ACC112 (cell line): ENCODE results near the gene SSNA1.

Source experiments
- H2AFZ ChIP-seq: fragments of 200-600 bp; sonication (generic); one replicate; pipeline ENCODE4 v1.6.0; 2017; ENCODE audit warnings: antibody characterized with exemption, low read length; ENCODE audit not compliant: unreplicated experiment
- H3K27ac ChIP-seq: fragments of 200-600 bp; sonication (generic); 2 replicates; pipeline ENCODE4 v1.5.1; 2014; ENCODE audit warnings: low read depth, mild to moderate bottlenecking, antibody characterized with exemption, low read length, moderate library complexity
- H3K27me3 ChIP-seq: fragments of 200-600 bp; sonication (generic); 2 replicates; pipeline ENCODE4 v1.6.1; 2014; ENCODE audit warnings: mild to moderate bottlenecking, antibody characterized with exemption, low read length, moderate library complexity, mixed read lengths; ENCODE audit not compliant: insufficient read depth
- H3K36me3 ChIP-seq: fragments of 200-600 bp; sonication (generic); 2 replicates; pipeline ENCODE4 v1.6.1; 2016; ENCODE audit warnings: mild to moderate bottlenecking, antibody characterized with exemption, low read length, moderate library complexity, mixed read lengths; ENCODE audit not compliant: insufficient read depth
- H3K4me1 ChIP-seq: fragments of 200-600 bp; sonication (generic); one replicate; pipeline ENCODE4 v1.6.1; 2016; ENCODE audit warnings: low read length, mixed read lengths; ENCODE audit not compliant: insufficient read depth, unreplicated experiment, control insufficient read depth
- H3K4me3 ChIP-seq: fragments of 200-600 bp; sonication (generic); 2 replicates; pipeline ENCODE4 v1.5.1; 2014; ENCODE audit warnings: mild to moderate bottlenecking, low read depth, low read length
- H3K79me2 ChIP-seq: fragments of 200-600 bp; sonication (generic); one replicate; pipeline ENCODE4 v1.6.0; 2016; ENCODE audit warnings: low read length; ENCODE audit not compliant: control insufficient read depth, unreplicated experiment, insufficient read depth

SSNA1 gene

GRCh38 chr9:137157618-137158415 lies 30.7 kb upstream of the SSNA1 start:
- Histone ChIP-seq H3K4me1 (no peaks in the 10 kb centered on the region), H3K4me3 (no peak overlapping the region), H3K79me2 (no peaks in the 10 kb centered on the region), H2AFZ (no peak overlapping the region), H3K27me3 (peaks cover 58% of the 10 kb centered on the region), H3K36me3 (no peaks in the 10 kb centered on the region), H3K27ac (no peak overlapping the region)

- H3K4me3 ChIP-seq, result no peak overlapping the region
- H3K27me3 ChIP-seq, result peaks cover 67% of the 10 kb centered on the region
- H3K4me1 ChIP-seq, result no peaks in the 10 kb centered on the region
- no peak overlapping the region for H3K27ac ChIP-seq
- H3K79me2 ChIP-seq, result no peaks in the 10 kb centered on the region
- H3K36me3 ChIP-seq, result no peaks in the 10 kb centered on the region
- H2AFZ ChIP-seq, result no peak overlapping the region
Measured at GRCh38 chr9:137158625-137159024, 29.9 kb upstream of the SSNA1 start.

GRCh38 chr9:137159105-137160053 lies 29.1 kb upstream of the SSNA1 start:
- Histone ChIP-seq H3K36me3 (no peaks in the 10 kb centered on the region), H3K27ac (no peak overlapping the region), H2AFZ (no peak overlapping the region), H3K79me2 (no peaks in the 10 kb centered on the region), H3K4me1 (no peaks in the 10 kb centered on the region), H3K4me3 (no peak overlapping the region), H3K27me3 (peaks cover 74% of the 10 kb centered on the region)

GRCh38 chr9:137160054-137160425 lies 28.4 kb upstream of the SSNA1 start:
- Histone ChIP-seq H3K4me3 (no peak overlapping the region), H3K4me1 (no peaks in the 10 kb centered on the region), H3K27ac (no peak overlapping the region), H3K79me2 (no peaks in the 10 kb centered on the region), H2AFZ (no peak overlapping the region), H3K27me3 (peaks cover 81% of the 10 kb centered on the region), H3K36me3 (no peaks in the 10 kb centered on the region)

GRCh38 chr9:137160716-137161557 lies 27.5 kb upstream of the SSNA1 start:
- H3K27me3 ChIP-seq, result peaks cover 88% of the 10 kb centered on the region
- H3K36me3 ChIP-seq, result no peaks in the 10 kb centered on the region
- H2AFZ ChIP-seq, result no peak overlapping the region
- H3K27ac ChIP-seq, result no peak overlapping the region
- H3K79me2 ChIP-seq, result no peaks in the 10 kb centered on the region
- no peaks in the 10 kb centered on the region for H3K4me1 ChIP-seq
- no peak overlapping the region for H3K4me3 ChIP-seq

GRCh38 chr9:137161558-137162486 lies 26.7 kb upstream of the SSNA1 start:
- Histone ChIP-seq H3K79me2 (no peaks in the 10 kb centered on the region), H2AFZ (no peak overlapping the region), H3K36me3 (no peaks in the 10 kb centered on the region), H3K27me3 (peaks cover 88% of the 10 kb centered on the region), H3K27ac (no peak overlapping the region), H3K4me3 (no peak overlapping the region), H3K4me1 (no peaks in the 10 kb centered on the region)

GRCh38 chr9:137162505-137163364 lies 25.7 kb upstream of the SSNA1 start:
- Histone ChIP-seq H2AFZ (no peak overlapping the region), H3K27ac (no peak overlapping the region), H3K36me3 (no peaks in the 10 kb centered on the region), H3K27me3 (peaks cover 92% of the 10 kb centered on the region), H3K79me2 (no peaks in the 10 kb centered on the region), H3K4me3 (peak overlapping the region; percentile 63), H3K4me1 (no peaks in the 10 kb centered on the region)

- no peaks in the 10 kb centered on the region for H3K36me3 ChIP-seq
- no peaks in the 10 kb centered on the region for H3K79me2 ChIP-seq
- peak overlapping the region; percentile 63 for H3K4me3 ChIP-seq
- H3K27ac ChIP-seq, result no peak overlapping the region
- H3K4me1 ChIP-seq, result no peaks in the 10 kb centered on the region
- H3K27me3 ChIP-seq, result peaks cover 97% of the 10 kb centered on the region
- no peak overlapping the region for H2AFZ ChIP-seq
Measured at GRCh38 chr9:137163365-137163715, 25.1 kb upstream of the SSNA1 start.

GRCh38 chr9:137163805-137164204 lies 24.7 kb upstream of the SSNA1 start:
- Histone ChIP-seq H3K4me1 (no peaks in the 10 kb centered on the region), H3K27me3 (peaks cover 97% of the 10 kb centered on the region), H3K79me2 (no peaks in the 10 kb centered on the region), H3K4me3 (no peak overlapping the region), H3K36me3 (no peaks in the 10 kb centered on the region), H2AFZ (no peak overlapping the region), H3K27ac (no peak overlapping the region)
